GM18499 (cell line): ENCODE data around the gene ABCB10.
"Not testable (repeated sequence)": the region's sequence is repeated elsewhere in the genome, so short reads cannot be mapped to it uniquely, and the experiment has no call there.

Source experiments
- ATAC-seq: cut with Tn5 transposase; IDR thresholded peaks from one replicate; pipeline ENCODE4 v1.9.1; 2021; ENCODE audit warnings: moderate number of reproducible peaks; ENCODE audit not compliant: insufficient read depth, unreplicated experiment

ABCB10 gene

DNA sequence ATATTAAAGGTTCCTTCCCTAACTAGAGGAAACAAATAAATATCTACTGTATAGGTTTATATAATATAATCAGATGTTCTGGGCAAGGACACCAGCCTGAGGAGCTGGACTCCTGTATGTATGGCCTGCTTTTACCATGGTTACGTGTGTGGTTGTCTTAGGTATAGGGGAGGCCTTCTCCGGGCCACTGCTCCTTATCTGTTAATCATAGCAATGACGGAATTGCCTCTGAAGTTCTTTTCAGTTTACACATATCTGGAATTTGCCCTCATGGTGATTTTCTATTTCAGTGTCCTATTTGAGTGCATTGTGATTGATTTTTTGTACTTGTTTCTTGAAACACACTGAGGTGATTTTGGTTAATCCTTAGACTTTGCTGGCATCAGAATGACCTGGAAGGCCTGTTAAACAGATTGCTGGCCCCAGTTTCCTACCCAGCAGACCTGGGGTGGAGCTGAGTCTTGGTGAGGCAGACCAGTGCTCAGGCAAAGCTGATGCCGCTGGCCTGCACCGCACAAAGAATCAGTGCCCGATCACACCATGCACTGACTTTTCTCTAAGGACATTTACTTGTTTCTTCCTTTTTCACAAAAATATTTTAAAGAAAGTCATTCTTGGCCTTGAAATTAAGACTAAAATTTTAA is 18.5 kb downstream of the ABCB10 start:
- ATAC-seq = no peak

DNA sequence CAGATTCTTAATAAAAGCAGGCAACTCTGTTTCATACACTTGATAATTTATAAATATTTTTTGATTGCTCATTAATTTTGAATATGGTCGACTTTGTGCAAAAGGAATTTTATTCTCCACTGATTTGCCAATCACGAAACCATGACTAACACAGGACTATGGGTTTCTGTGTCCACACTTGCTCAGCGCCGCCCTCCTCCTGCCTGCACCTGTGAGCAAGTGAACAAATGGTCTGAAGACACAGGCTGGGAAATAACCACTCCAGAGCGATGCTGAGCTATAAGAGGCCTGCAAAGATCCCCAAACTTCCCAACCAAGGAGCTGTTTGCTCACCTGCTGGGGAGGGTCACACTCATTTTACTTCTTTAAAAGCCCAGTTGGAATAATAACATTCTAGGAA is 19.6 kb downstream of the ABCB10 start:
- ATAC-seq = no peak

DNA sequence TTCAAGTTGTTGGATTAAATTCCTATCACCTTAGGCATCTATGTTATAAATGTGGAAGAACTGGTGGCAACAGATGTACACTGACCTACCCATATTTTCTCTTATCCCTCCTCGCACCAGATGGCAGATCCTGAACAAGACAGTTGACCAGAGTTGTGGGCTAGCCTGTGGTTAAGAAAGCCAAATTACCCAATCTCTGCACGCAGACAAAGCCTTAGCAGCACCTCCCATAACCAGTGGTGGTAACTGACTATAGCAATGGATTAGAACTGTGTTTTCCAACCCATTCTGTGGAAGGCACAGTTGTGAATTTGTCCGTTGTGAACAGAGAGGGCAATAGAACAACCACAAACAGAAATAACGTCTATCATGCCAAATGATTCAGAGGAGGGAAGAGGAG is 20.6 kb downstream of the ABCB10 start:
- no peak for ATAC-seq

DNA sequence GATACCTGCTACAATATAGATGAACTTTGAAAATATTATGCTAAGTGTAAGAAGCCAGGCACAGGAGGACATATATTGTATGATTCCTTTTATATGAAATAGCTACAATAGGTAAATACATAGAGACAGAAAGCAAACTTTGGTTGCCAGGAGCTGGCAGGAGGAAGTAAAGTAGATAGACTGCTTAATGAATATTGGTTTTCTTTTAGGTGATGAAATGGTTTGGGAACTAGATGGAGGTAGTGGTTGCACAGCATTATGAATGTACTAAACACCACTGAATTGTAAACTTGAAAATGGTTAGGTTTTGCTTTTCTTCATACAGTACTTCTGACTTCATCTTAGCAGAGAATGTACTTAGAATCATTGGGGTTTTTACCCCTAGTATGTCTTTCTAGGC is 21.5 kb downstream of the ABCB10 start:
- no peak for ATAC-seq

DNA sequence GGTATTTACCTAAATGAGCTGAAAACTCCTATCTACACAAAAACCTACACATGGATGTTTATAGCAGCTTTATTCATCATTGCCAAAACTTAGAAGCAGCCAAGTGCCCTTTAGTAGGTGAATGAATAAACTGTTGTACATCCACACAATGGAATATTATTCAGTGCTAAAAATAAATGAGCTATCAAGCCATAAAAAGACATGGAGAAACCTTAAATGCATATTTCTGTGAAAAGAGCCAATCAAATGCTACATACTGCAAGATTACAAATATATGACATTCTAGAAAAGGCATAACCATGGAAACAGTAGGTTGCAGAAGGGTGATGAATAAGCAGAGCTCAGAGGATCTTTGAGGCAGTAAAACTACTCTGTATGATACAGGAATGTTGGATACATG is 23.3 kb downstream of the ABCB10 start:
- no peak for ATAC-seq

DNA sequence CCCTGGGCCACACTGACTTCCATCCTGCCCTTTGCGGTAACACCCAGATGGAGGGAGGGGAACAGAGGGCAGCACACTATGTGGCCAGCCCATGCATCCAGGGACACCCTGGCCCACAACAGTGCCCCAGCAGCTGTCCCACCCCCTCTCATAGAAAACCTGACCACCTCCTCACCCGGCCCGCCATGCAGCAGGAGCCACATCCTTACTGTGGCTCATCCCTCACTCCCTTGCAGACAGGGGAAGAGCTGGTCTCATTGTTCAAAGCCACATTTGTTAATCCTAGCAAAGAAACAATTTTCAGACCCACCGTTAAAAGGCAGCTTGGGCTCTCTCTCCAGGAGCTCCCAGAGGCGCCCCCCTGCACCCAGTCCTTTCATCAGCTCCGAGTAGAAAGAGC is 27.2 kb downstream of the ABCB10 start:
- ATAC-seq = no peak

DNA sequence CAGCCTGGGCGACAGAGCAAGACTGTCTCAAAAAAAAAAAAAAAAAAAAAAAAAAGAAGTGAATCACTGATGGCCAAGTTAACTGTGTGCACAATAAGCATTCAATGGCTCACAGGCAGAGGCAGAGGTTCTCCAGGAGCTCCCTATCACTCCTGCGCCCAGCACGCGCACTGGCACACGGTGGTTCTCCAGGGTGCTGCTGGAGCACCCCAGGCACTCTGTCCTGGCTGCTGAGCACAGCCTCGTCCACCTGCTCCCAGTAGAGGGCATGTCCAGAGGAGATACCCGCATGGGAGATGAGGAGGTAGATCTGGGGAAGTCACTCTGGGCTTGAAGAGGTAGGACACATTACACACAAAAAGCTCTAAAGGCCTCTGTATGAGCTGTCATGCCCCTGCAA is 28.9 kb downstream of the ABCB10 start:
- ATAC-seq = no peak

DNA sequence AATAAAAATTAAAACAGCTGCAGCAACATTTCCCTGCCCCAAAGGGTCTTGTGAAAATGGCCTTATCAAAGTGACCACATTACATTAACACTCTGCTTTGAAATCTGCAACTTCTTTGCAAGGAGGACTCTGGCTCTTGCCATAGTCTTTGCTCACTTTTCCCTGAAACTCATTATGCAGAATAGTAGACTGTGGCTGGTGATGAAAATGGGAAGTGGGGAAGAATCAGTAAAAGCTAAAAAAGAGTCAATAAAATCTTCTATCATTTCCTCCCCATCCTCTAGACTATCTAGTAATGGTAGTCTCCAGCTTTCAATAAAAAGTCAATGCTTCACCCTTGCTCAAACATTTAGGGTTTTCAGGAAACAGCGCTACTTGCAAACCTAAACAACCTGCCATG is 31.8 kb downstream of the ABCB10 start:
- ATAC-seq = no peak

DNA sequence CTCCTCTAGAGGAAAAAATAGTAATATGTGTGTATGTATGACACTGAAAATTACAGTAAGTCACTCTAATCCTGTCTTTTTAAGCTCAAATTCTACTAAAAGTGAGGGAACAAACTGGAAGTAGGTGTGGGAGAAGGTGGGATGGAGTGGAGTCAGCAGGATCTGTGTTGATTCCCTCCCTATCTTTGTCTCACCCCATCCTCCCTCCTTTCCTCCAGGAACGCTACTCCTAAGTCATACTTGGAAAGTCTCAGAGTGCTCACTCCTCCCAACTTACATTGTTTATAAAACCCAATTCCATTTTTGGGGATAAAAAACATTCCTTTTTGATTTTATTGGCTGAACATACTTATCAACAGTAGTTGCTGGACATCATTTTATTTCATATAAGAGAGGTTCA is 35.5 kb downstream of the ABCB10 start:
- ATAC-seq = no peak

DNA sequence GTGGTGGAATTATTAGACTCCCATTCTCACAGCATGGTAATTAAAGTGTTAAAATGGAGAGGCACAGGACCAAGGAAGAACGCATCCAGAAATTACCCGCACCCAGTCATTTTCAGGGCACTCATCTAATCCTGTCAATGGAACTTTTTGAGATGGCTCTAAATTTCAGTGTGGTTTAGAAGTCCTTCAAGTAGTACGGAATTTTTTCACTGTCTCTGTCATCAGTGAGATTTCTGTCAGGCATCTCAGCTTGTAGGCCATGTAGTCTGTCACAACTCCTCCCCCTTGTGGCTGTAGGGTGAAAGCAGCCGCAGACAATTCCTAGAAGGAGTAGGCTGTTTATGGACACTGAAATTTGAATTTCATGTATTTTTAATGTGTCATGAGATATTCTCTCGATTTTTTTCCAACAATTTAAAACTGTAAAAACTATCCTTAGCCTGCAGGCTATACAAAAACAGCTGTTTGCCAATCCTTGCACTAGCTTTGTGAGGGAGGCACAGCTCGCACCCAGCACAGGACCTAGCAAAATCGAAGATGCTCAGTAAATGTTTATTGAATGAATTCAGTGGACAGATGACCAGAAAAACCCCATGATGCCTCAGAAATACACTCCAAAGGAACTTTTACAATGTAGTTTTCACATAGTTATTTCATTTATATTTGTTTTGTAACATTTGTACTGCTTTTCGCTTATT is 43.8 kb downstream of the ABCB10 start:
- ATAC-seq = no peak

DNA sequence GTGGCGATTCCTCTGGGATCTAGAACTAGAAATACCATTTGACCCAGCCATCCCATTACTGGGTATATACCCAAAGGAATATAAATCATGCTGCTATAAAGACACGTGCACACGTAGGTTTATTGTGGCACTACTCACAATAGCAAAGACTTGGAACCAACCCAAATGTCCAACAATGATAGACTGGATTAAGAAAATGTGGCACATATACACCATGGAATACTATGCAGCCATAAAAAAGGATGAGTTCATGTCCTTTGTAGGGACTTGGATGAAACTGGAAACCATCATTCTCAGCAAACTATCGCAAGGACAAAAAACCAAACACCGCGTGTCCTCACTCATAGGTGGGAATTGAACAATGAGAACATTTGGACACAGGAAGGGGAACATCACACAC is 46.9 kb downstream of the ABCB10 start:
- not testable (repeated sequence) for ATAC-seq

DNA sequence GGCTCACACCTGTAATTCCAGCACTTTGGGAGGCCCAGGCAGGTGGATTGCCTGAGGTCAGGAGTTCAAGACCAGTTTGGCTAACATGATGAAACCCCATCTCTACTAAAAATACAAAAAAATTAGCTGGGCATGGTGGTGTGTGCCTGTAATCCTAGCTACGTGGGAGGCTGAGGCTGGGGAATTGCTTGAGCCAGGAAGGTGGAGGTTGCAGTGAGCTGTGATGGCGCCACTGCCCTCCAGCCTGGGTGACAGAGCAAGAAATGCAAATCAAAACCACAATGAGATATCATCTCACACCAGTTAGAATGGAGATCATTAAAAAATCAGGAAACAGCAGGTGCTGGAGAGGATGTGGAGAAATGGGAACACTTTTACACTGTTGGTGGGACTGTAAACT is 47.3 kb downstream of the ABCB10 start:
- ATAC-seq = not testable (repeated sequence)

DNA sequence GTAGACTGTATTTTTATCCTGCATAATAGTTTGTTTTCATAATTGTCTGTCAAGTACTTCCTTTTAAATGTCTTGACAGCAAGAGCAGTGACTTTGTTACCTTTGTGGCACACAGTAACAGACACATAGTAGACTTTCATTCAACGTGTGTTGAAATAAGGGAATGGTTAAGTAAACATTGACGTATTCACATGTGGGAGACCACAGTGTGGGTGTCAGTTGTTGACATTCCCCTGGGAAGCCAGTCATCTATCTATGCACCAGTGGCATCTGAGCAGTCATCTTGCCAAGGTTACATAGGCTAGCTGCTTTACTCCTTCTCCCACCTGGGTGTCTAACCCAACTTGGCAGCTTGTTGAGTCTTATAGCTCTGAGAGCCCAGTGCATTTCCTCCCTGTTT is 48.9 kb downstream of the ABCB10 start:
- ATAC-seq = no peak

DNA sequence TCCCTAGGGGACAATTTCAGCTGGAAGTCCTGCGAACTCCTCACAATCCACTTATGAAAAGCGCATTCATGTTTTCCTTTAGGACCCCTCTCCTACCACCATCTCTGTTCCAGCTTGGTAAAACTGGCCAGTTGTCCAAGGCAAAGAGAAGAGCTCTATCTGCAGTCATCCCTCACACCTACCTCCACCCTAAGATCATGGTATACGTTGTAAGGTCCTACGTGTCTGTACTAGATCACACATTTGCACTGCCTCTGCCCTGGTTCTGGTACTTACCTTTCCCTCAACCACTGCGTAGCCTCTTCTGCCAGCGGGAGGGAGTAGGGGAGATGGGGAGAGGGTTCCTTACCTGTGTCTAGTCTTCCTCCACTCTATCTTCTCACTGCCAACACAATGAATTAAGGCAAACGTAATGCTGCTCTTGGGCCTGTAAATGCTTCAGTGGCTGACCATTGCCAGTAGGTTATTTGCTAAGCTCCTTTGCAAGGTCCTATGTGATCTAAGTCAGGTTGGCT is 49.6 kb downstream of the ABCB10 start:
- no peak for ATAC-seq

DNA sequence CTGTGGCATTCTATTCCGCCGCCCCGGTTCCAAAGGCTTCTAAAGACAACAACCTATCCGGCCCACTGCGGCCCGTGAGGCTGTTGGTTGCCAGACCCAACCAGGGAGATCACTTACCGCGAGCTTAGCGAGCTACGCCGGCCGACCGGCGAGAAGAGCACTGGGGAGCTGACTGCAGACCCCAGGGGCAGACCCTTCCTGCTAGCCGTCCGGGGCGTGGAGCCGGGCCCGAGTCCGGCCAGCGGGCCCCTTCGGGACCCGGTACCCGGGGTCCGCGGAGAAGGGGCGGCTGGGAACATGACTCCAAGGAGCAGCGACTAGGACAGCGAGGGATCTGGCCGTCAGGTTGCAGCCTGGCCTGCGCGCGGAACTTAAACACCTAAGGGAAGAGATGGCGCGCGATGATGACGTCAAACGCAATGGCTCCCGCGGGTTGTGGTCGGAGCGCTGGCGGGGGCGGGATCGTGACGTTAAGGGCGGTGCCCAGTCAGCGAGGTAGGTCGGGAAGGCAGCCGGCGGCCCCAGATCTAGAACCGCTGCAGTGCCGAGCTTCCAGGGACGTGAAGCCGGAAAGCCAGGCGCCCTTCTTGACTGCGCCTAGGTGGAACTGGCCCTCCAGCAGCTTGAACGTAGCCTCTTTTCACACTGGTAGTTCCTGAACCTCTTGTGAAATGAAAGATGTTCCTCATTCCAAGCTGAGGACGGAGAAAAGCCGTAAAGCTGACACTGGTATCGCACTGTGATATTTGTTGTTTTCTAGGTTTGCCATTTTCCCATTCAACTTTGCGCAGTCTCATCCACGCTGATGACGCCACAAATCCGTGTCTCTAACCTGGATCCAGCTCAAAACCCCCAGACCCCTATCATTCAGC is 50.3 kb downstream of the ABCB10 start, which contains the start of gene NUP133:
Gene NUP133 (minus strand): TSS at position 391 of the 872 bp plus-strand sequence. CDS start 92 bp downstream, at position 299.
- ATAC-seq = peak; percentile 60

DNA sequence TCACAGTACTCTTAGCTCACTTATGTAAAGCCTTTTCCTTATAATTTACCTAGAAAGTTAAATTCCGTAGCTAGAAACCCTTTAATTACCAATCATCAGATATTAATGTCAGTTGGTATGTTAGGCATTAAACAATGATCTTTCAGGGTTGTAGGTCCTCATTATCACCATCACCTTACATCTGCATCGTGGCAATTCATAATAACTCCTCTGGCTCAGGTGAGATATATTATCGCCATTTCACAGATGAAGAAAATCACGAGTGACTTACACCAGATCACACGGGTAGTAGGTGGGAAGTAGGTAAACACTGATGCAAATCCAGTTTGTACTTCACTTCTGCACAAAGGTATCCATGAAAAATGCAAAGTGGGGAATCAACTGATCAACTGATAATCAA is 51.0 kb downstream of the ABCB10 start:
- ATAC-seq = no peak

DNA sequence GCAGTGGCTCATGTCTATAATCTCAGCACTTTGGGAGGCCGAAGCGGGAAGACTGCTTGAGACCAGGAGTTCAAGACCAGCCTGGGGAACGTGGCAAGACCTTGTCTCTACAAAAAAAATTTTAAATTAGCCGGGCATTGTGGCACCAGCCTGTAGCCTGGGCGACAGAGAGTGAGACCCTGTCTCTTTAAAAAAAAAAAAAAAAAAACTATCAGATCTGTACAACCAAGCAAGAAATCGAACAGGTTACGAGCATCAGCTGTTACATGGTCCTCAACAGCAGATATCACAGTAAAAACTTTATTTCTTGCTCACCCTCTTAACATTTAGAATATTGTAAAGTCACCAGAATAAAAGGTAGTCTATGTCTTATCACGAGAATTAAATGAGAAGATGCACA is 51.9 kb downstream of the ABCB10 start:
- ATAC-seq = no peak

DNA sequence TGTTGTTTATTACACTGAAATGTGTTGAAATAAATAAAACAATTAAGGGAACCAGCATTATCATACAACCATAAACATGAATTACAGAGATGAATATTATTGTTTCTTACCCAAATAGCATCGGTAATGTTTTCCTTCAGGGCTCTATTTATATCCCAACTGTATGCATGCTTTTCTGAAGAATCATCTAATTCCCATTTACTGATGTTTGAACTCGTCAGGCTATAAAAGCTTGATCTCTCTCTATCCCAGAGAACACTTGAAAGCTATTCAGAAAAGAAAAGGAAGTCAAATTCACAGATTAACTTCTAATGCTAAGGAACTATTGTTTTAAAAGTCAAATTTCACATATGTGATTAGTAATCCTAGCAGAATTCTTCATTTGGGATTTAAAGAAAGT is 62.7 kb downstream of the ABCB10 start:
- no peak for ATAC-seq

DNA sequence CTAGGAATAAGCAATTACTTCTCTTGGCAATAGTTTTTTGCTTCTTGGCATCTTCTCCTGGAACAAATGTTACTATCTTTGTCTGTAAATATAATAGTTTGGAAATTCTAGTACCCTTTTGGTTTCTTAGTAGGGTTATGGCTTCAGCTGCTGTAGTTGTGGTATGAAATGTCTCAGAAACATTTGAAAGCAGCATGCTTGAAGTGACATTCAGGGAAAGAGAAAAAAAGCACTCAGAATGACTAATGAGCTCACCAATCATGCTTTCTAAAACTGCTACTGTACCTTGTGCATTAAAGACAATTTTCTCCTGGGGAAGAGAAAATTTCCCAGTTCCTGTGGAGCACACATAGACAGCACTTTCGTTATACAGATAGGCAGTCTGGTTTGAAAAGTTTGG is 71.3 kb downstream of the ABCB10 start:
- ATAC-seq = no peak

DNA sequence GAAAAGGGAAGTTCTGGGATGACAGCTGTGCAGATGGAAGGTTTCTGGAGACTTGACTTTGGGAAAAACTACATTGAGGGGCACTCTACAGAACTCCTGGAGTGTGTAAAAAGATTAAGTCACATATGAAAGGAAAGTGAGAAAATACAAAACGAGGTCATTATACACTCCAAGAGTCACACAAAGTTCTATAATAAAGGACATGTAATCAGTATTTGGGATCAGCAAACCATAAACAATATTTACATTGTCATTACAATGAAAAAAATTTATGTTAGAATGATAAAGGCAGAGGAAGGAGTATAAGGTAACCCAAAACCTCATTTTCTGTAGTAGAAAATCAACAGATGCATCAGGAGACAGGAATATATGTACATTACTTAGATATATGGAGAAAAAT is 73.2 kb downstream of the ABCB10 start:
- ATAC-seq = no peak

DNA sequence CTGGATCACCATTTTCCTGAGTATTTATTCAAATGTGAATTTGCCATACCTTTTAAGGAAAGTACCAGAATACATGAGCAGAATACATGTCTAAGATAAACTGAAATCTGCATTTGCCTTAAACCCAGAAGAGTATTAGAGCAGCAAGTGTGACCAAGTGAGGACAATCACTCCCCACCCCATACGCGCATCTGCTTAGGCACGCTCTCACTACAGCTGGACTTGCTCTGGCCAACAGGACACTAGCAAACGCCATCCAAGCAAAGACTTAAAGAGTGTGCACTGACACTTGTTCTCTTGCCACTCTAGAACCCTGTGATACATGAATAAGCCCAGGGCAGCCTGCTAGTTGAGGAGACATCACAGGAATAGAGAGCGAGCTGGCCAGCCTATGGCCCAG is 76.0 kb downstream of the ABCB10 start:
- no peak for ATAC-seq
